BE2C (cell line): ENCODE results near the gene PPP6R3.

Experiments
- DNase-seq: peaks from one replicate; pipeline ENCODE4 v3.0.0-alpha.2; 2020
- H3K27me3 ChIP-seq: fragments of 250-450 bp; sonication (Bioruptor Pico); 2 replicates; pipeline ENCODE4 v1.5.1; 2020; ENCODE audit warnings: mild to moderate bottlenecking
- H3K36me3 ChIP-seq: fragments of 250-450 bp; sonication (Bioruptor Pico); 2 replicates; pipeline ENCODE4 v1.5.1; 2020; ENCODE audit warnings: mild to moderate bottlenecking
- H3K4me1 ChIP-seq: fragments of 250-450 bp; sonication (Bioruptor Pico); 2 replicates; pipeline ENCODE4 v1.5.1; 2020
- H3K4me3 ChIP-seq: 2 replicates; pipeline ENCODE4 v1.5.1; 2011; ENCODE audit warnings: low read depth, low read length
- H3K9me3 ChIP-seq: fragments of 250-450 bp; sonication (Bioruptor Pico); 2 replicates; pipeline ENCODE4 v1.5.1; 2020
- CTCF ChIP-seq: IDR thresholded peaks from 2 replicates; pipeline ENCODE4 v1.5.1; 2012; ENCODE audit warnings: mild to moderate bottlenecking, low read depth, low read length

PPP6R3 gene

GRCh38 chr11:68437927-68438657 is 22.5 kb upstream of the PPP6R3 start:
- Histone ChIP-seq H3K27me3 (no peaks in the 10 kb centered on the region), H3K4me1 (peaks cover 60% of the 10 kb centered on the region), H3K4me3 (no peak overlapping the region), H3K36me3 (peaks cover 43% of the 10 kb centered on the region), H3K9me3 (no peaks in the 10 kb centered on the region)
- no peak for TF ChIP-seq CTCF
- DNase-seq = no peak

GRCh38 chr11:68438658-68439259 is 21.8 kb upstream of the PPP6R3 start:
- no peak for DNase-seq
- TF ChIP-seq CTCF = no peak

GRCh38 chr11:68439355-68440065 is 21.0 kb upstream of the PPP6R3 start:
- Histone ChIP-seq H3K36me3 (peaks cover 33% of the 10 kb centered on the region), H3K27me3 (no peaks in the 10 kb centered on the region), H3K4me1 (peaks cover 60% of the 10 kb centered on the region), H3K9me3 (no peaks in the 10 kb centered on the region), H3K4me3 (no peak overlapping the region)
- no peak for DNase-seq
- TF ChIP-seq CTCF = no peak

More at GRCh38 chr11:68438658-68439259, 21.8 kb upstream of the PPP6R3 start:
- no peaks in the 10 kb centered on the region for H3K27me3 ChIP-seq
- H3K4me3 ChIP-seq = no peak overlapping the region
- H3K4me1 ChIP-seq = peaks cover 60% of the 10 kb centered on the region
- H3K36me3 ChIP-seq = peaks cover 38% of the 10 kb centered on the region
- H3K9me3 ChIP-seq = no peaks in the 10 kb centered on the region

- Histone ChIP-seq H3K4me3 (no peak overlapping the region), H3K36me3 (peaks cover 27% of the 10 kb centered on the region), H3K9me3 (no peaks in the 10 kb centered on the region), H3K27me3 (no peaks in the 10 kb centered on the region), H3K4me1 (peaks cover 60% of the 10 kb centered on the region)
- no peak for DNase-seq
- no peak for TF ChIP-seq CTCF
Measured at GRCh38 chr11:68440224-68440623, 20.3 kb upstream of the PPP6R3 start.

GRCh38 chr11:68441466-68442230 is 18.9 kb upstream of the PPP6R3 start:
- peak; percentile 87 for DNase-seq

More at GRCh38 chr11:68441466-68442230, 18.9 kb upstream of the PPP6R3 start:
- H3K36me3 ChIP-seq = peaks cover 25% of the 10 kb centered on the region
- H3K27me3 ChIP-seq = no peaks in the 10 kb centered on the region
- H3K9me3 ChIP-seq = no peaks in the 10 kb centered on the region
- H3K4me3 ChIP-seq = no peak overlapping the region
- peaks cover 47% of the 10 kb centered on the region for H3K4me1 ChIP-seq
- peak; percentile 40 for TF ChIP-seq CTCF
